AG08396 (cell line): ENCODE data around the gene XAGE3.

Source experiments
- DNase-seq: peaks from one replicate; pipeline ENCODE4 v3.0.0; 2012; ENCODE audit warnings: low spot score, mixed read lengths

XAGE3 gene

GRCh38 chrX:52839137-52839536, 28.7 kb downstream of the XAGE3 start:
- DNase-seq = no peak

- no peak for DNase-seq
These were observed 37.3 kb downstream of the XAGE3 start for GRCh38 chrX:52830551-52830950.

GRCh38 chrX:52824608-52825007, 43.3 kb downstream of the XAGE3 start:
- no peak for DNase-seq

- DNase-seq = no peak
These were observed 46.7 kb downstream of the XAGE3 start for GRCh38 chrX:52821079-52821760.

GRCh38 chrX:52819788-52820187, 48.1 kb downstream of the XAGE3 start:
- DNase-seq = no peak
